ENCODE measurements around the gene ZNF750.

ZNF750 gene

GRCh38 chr17:82835122-82835521 is 4.7 kb downstream of the ZNF750 start:
- no peak for DNase-seq (ENCODE audit: low spot score)

GRCh38 chr17:82832881-82833475 is 6.8 kb downstream of the ZNF750 start:
- DNase-seq (ENCODE audit: low spot score), result no peak

- no peak for DNase-seq (ENCODE audit: low spot score)
Observed at GRCh38 chr17:82832411-82832810, 7.4 kb downstream of the ZNF750 start.

GRCh38 chr17:82831818-82832200 is 8.0 kb downstream of the ZNF750 start:
- no peak for DNase-seq (ENCODE audit: low spot score)

GRCh38 chr17:82831041-82831817 is 8.6 kb downstream of the ZNF750 start:
- no peak for DNase-seq (ENCODE audit: low spot score)

- DNase-seq (ENCODE audit: low spot score), result no peak
Observed at GRCh38 chr17:82830249-82830661, 9.6 kb downstream of the ZNF750 start.

GRCh38 chr17:82828875-82829487 is 10.8 kb downstream of the ZNF750 start:
- no peak for DNase-seq (ENCODE audit: low spot score)

GRCh38 chr17:82826956-82827355 is 12.9 kb downstream of the ZNF750 start:
- DNase-seq (ENCODE audit: low spot score), result no peak

GRCh38 chr17:82826211-82826610 is 13.6 kb downstream of the ZNF750 start:
- no peak for DNase-seq (ENCODE audit: low spot score)

GRCh38 chr17:82825540-82826124 is 14.2 kb downstream of the ZNF750 start:
- DNase-seq (ENCODE audit: low spot score), result no peak

- no peak for DNase-seq (ENCODE audit: low spot score)
Observed at GRCh38 chr17:82823004-82823403, 16.8 kb downstream of the ZNF750 start.

- DNase-seq (ENCODE audit: low spot score), result no peak
Observed at GRCh38 chr17:82822281-82822680, 17.5 kb downstream of the ZNF750 start.

- no peak for DNase-seq (ENCODE audit: low spot score)
Observed at GRCh38 chr17:82821554-82821953, 18.3 kb downstream of the ZNF750 start.

GRCh38 chr17:82820278-82821251 is 19.3 kb downstream of the ZNF750 start:
- DNase-seq (ENCODE audit: low spot score), result no peak

- DNase-seq (ENCODE audit: low spot score), result no peak
Observed at GRCh38 chr17:82817947-82818346, 21.9 kb downstream of the ZNF750 start.

GRCh38 chr17:82816358-82816757 is 23.5 kb downstream of the ZNF750 start:
- DNase-seq (ENCODE audit: low spot score), result no peak

- DNase-seq (ENCODE audit: low spot score), result no peak
Observed at GRCh38 chr17:82815790-82816305, 24.0 kb downstream of the ZNF750 start.

GRCh38 chr17:82815354-82815753 is 24.5 kb downstream of the ZNF750 start:
- no peak for DNase-seq (ENCODE audit: low spot score)

- no peak for DNase-seq (ENCODE audit: low spot score)
Observed at GRCh38 chr17:82814834-82815233, 25.0 kb downstream of the ZNF750 start.

- DNase-seq (ENCODE audit: low spot score), result no peak
Observed at GRCh38 chr17:82813299-82814051, 26.3 kb downstream of the ZNF750 start.

- DNase-seq (ENCODE audit: low spot score), result no peak
Observed at GRCh38 chr17:82812601-82813000, 27.2 kb downstream of the ZNF750 start.
